HG02970 (cell line): ENCODE measurements around the gene PIF1.
A peak's percentile ranks its signal among the peaks of the same experiment; 100 is the strongest.
"Not testable (repeated sequence)": the region's sequence is repeated elsewhere in the genome, so short reads cannot be mapped to it uniquely, and the experiment has no call there.

Experiments
- ATAC-seq: cut with Tn5 transposase; IDR thresholded peaks from one replicate; pipeline ENCODE4 v1.9.1; 2021; ENCODE audit warnings: mild to moderate bottlenecking, moderate library complexity, moderate number of reproducible peaks; ENCODE audit not compliant: unreplicated experiment, low FRiP score

The PIF1 gene

DNA sequence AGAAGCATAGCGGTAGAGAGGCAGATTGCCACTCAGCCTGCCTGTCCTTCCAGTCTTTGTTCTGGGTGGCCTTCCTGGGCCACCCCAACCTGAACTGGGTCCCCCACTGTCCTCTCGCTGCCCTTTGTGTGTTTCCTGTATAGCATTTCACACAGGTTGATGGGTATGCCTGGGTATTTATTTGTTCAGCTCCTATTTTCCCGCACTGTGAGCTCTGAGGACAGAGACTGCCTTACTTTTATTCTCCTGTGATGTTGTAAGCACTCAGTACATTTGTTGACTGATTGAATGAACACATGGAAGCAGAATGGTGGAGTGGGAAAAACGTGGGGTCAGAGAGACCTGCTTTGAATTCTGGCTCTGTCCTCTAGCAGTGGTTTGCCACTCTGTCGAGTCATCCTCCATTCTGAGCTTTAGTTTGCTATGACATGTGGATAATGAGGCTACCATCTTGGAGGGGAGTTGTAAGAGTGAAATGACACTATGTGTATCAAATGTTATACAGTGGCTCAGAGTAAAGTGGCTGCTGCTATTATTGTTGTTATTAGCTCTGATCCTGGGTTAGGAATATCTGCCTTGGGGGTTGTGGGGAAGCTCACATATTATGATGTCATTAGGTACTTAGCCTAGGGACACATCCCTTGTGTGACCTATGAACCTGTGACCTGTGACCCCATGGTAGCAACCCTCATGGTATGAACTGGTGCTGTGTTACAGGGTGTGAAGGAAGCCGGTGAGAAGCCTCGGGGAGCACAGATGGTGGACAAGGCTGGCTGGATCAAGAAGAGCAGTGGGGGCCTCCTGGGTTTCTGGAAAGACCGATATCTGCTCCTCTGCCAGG lies 22.6 kb upstream of the PIF1 start:
- ATAC-seq, result no peak

DNA sequence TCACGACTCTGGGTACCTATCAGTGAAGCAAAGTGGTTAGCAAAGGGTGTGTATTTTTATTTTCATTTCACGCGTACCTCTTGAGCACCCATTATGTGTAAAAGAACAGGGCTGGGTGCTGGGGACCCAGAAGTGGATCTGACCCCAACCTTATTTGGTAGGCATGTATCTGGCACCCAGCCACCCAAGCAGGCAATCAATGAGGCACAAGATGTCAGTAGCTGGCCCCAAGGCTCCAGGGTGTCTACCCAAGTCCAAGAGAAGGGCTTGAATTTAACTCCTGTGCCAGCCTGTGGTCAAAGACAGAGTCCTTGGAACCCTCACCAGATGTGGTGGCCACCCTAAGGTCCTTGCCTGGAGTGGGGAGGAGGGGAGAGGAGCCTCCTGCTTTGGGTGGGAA lies 22.0 kb upstream of the PIF1 start:
- no peak for ATAC-seq

DNA sequence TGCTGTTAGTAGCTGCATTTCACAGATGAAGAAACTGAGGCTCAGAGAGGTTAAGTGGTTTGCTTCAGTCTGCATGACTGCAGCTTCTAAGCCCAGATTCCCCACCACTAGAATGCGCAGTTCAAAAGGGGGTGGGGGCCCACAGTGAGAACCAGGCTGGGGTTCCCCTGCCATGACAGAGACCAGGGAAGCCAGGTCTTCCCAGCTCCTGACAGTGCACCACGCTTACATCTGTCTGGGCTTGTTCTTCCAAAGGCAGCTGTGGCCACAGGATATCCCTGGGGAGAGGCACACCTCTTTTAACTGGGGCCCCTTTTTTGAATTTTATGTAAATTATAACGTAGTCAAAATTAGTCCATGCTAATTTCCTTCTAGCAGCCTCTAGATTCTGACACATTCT lies 21.6 kb upstream of the PIF1 start:
- no peak for ATAC-seq

DNA sequence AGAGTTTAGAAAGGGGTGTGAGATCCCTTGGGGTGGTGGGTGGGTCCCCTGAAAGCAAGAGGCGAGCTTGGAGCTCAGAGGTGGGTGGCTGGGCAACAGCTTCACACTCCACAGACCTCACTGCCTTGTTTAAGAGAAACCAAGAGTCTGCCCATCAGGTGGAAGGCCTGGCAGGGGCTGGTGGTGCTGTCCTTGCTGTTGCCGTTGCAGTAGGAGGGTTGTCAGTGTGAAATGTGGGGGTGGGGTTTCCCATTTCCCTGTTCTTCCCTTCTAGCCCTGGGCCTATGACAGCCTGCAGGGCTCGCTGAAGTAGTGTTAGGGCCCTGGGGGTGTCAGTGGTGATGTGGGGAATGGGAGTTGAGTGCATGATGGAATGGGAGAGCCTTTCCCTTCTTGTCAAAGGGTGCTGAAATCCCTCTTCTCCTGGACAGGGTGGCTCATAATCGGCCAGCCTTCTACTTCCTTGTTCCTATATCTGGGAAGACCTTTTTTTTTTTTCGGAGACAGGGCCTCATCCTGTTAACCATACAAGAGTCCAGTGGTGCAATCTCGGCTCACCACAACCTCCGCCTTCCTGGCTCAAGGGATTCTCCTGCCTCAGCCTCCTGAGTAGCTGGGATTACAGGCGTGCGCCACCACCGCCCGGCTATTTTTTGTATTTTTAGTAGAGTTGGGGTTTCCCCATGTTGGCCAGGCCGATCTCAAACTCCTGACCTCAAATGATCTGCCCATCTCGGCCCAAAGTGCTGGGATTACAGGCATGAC lies 20.6 kb upstream of the PIF1 start:
- ATAC-seq, result no peak

DNA sequence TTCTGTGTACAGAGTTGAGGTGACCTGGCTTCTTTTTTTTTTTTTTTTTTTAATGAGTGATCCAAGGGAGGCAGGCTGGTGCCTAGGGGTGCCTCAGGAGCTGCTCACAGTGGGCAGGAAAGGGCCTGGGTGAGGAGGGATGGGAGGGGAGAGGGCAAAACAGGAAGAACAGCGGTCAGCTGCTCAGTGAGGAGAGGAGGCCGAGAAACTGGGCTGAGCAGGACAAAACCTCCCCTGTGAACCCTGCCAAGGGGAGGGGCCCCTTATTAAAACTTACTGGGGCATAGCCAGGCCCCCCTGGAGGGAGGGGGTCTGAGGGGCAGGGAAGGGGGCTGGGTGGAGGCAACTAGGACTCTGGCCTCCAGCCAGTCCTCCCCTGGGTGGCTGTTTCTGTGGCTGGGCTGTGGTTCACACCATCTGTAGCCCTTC lies 19.8 kb upstream of the PIF1 start:
- no peak for ATAC-seq

DNA sequence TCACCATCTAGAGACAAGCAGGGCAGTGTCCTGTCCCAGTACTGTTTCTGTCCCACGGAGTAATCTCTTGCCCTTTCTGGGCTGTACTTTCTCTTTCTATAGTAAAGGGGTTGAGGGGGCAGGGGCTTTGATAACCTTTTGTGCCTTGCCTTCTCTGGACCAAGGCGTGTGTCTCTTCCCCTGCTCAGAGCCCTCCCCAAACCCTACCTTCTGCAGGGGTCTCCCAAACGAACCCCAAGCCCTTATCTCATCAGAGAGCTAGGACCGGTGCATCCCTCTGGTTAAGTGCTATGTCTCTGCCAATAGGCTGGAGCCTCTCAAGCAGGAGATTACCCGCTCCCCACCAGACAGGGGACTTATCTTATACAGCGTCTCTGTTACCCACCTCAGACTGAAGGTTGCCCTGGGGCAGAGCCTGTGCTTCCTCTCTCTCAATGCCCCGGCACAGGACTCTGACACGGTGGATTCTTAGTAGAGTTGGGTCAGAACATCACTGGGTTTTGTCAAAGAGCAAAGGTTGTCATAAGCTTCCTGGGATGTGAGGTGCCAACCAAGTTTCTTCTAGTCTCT lies 19.2 kb upstream of the PIF1 start:
- ATAC-seq, result no peak

DNA sequence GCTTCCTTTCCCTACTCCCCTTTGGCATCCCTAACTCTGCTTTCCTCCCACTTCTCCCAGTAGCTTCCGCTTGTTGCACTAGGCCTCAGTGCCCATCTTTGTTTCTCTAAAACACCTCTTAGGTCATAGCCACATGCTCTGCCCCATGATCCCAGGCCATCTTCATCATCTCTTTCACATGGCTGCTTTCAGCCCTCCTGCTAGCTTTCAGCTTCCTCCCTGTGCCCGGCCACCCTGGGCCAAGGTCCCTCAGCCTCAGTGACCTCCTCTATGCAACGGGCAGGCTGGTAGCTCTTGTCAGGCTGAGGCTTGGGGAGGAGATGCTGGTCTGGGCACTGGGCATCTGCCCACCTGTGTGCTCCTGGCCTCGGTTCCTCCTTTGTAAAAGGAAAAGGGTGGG lies 18.5 kb upstream of the PIF1 start:
- no peak for ATAC-seq

DNA sequence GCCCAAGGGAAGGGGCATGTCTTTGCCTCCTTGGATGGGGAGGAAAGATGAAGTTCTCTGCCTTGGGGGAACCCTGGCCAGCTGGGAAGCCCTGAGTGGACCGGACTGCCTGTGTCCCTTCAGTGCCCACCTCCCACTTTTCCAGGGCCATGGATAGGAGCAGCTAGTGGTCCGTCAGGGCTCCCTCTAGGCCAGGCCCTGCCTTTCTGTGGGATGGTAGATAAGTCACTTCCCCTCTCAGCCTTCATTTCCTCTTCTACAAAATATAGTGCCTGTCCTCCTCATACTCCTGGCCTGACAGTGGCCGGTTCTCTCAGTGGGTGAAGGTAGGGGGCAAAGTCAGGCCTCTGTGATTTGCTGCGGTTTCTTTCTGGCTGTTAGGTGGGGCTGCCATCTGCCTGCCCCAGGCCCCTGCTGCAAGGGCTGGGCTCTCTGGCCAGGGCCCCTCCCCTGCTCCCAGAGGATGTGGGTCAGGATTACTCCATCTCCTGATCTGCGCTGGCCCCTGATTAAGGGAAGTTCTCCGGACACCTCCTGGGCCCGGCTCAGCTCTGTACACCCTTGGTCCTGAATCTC lies 17.6 kb upstream of the PIF1 start:
- ATAC-seq, result no peak

DNA sequence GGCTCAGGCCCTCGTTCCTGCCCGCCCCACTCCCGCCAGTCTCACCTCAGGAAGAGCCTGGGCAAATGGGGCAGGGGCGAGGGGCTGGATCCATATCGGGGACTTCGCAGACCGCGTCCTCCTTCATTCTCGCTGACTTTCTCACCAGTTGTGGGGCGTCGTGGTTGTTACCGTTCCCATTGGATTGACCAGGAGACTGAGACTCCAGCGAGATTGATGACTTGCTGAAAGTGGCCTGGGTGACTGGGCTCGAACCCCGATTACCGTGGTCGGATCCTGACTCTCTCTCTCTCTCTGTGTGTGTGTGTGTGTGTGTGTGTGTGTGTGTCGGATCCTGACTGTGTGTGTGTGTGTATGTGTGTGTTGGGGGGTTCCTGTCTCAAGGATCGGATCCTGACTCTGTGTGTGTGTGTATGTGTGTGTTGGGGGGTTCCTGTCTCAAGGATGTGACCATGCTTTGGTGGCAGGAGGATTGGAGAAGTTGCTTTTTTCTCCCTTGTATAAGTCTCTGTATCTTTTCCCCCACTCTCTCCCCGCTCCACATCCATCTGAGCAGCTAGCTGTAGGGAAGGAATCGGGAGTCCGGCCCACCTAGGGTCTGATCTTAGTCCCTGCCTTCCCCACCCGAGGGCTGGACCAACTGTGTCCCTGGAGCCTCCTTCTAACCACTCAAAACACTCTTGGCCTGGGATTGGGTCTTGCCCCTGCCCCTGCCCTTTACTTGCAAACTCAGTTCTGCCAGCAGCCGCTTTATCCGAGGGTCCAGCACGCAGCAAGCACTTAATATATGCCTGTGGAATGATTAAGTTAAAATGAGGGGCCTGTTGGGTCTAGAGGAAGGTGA lies 16.9 kb upstream of the PIF1 start:
- no peak for ATAC-seq

DNA sequence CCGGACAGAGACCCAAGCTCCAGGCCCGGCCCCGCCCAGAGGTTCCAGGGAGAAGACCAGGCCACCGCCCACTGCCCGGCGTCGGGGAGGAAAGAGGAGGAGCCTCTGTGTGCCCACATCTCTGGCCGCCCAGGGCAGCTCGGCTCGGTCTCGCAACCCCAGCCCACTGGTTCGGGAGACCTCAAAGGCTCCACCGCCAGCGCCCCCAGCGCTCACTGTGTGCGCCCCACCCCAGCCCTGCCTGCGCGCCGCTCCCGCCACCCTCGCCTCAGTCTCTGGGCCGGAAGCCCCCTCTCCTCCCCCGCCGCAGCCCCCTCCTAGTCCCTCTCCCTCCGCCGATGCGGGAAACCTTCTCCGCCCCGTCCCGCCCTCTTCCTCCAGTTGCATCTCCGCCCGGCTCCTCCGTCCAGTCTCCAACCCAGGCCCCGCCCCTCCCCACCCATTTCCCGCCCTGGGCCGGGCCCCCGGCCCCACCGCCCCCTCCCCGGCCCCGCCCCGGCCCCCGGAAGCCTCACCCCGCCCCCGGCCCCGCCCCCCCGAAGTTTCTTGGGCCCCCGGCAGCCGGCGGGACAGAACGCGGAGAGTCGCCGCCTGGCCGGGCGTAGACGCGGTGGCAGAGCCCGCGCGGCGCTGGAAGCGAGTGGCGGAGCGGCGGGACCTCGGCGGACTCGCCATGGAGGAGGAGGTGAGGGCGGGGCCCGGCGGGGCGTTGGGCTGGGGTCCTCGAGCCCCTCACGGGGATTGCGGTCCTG lies 16.1 kb upstream of the PIF1 start, which contains the start of gene PLEKHO2:
Gene PLEKHO2, plus strand, starts transcription at position 572 of the 752 bp plus-strand sequence. Its CDS starts 102 bp downstream, at position 674.
- ATAC-seq, result peak; percentile 61

DNA sequence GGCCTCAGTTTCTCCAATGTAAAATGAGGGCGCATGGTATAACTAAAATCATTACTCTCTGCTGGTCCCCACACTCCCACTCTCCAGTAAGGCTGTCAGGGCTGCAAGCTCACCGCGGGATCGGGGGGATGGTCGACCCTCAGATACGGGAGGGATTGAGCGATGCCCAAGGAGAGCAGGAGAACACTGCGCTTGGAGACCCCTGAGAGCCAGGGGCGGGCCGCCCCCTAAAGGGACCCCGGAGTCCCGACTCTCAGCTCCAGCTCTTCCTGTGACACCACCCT lies 15.6 kb upstream of the PIF1 start:
- ATAC-seq, result no peak

DNA sequence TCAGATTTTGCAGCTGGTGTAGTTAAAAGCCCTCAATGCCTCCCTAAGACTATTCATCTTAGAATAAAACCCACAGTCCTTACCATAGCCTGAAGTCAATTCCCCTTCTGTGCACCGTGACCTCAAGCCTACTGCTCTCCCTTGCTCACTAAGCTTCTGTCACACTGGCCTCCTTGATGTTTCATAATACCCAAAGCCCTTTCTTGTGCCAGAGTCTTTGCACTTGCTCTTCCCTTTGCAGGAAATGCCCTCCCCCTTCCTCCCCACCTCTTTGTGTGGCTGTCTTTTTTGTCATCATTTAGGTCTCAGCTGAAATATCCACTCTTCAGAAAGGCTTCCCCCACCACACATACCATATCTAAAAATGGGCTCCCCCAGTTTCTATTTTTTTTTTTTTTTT lies 12.1 kb upstream of the PIF1 start:
- ATAC-seq, result no peak

DNA sequence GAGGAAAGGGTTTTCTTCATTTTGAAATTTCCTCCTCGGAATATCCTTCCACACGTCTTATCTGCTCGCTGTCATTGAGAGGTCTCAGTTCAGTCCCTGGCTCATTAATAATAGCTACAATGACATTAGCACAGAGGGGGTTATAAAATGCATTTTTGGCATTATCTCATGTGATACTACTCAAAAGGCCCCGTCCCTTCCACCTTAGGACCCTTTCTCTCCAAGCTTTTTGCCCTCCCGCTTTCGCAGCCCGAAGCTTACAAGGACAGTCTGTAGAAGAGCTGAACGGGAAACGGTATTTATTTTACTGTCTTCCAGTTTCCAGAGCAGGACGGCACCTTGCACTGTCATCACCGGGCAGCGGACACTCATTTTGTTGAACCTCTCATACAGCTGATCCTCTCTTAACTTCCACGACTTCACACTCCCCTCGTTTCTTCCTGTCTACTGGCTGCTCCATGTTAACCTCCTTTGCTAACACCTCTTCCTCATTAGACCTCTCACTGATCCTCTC lies 10.6 kb upstream of the PIF1 start:
- ATAC-seq, result no peak

DNA sequence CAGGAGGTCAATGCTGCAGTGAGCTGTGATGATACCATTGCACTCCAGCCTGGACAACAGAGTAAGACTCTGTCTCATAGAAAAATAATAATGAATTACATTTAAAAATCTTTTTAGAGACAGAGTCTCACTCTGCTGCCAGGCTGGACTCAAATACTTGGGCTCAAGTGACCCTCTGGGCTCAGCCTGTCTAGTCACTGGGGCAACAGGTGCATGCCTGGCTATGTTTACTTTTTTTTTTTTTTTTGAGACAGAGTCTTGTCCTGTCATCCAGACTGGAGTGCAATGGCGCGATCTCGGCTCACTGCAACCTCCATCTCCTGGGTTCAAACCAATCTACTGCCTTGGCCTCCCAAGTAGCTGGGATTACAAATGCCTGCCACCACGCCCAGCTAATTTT lies 8.2 kb upstream of the PIF1 start:
- no peak for ATAC-seq

DNA sequence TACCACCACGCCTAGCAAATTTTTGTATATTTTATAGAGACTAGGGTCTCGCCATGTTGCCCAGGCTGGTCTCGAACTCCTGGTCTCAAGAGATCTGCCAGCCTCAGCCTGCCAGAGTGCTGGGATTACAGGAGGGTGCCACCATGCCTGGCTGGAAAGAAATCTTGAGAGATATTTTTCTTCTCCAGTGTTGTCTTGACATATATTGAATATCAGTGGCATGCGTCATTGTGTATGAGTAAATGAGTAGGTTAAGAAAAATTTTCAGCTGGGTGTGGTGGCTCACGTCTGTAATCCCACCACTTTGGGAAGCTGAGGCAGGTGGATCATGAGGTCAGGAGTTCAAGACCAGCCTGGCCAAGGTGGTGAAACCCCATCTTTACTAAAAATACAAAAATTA lies 3.5 kb upstream of the PIF1 start:
- ATAC-seq, result no peak

DNA sequence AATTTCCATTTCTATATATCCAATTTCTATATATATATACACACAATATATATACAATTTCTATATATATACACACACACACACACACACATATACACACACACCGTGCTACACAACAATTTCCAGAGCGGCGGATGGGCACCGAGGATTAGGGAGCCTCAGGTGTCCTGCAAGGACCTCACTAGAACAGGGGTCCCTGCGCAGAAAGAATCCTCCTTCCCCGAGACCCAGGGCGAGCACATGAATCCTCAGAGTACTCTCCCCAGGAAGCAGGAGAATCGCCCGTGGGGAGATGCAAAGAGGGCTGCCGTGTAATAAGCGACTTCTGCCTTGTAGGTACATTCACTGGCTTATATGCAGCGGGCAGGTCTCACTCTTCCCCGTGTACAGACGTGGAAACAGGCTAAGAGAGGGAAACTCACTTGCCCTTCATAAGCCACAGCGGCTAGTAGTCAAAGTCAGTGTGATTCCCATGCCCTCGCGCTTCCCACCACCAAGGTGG lies 467 bp downstream of the PIF1 start:
- ATAC-seq, result peak; percentile 10

DNA sequence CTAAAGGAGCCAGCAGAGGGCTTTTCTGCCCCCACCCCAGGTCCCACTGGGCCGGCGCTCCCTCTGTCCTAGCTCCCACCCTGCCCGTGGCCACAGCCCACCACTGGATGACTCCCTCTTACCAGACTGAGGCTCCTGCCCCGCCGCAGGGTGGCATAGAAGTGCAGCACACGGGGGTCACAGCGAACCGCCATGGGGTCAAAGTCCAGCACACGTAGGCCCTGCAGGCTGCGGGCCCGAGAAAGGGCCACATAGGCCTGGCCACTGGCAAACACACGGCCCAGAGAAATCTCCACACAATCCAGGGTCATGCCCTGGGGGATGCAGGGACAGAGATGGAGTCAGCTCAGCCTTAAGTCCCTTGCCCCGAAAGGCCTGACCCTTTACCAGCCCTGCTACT lies 9.0 kb downstream of the PIF1 start:
- no peak for ATAC-seq

DNA sequence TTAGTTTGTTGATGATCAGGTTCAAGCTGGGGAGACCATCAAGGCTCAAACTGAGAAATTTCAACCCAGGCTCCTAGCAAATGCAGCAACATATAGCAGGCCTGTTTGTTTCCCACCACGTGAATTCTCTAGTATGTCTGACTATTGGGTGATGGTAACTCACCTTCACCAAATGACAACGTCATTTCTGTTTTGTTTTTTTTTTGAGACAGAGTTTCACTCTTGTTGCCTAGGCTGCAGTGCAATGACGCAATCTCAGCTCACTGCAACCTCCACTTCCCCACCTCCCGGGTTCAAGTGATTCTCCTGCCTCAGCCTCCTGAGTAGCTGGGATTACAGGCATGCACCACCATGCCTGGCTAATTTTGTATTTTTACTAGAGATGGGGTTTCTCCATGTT lies 10.5 kb downstream of the PIF1 start:
- not testable (repeated sequence) for ATAC-seq

DNA sequence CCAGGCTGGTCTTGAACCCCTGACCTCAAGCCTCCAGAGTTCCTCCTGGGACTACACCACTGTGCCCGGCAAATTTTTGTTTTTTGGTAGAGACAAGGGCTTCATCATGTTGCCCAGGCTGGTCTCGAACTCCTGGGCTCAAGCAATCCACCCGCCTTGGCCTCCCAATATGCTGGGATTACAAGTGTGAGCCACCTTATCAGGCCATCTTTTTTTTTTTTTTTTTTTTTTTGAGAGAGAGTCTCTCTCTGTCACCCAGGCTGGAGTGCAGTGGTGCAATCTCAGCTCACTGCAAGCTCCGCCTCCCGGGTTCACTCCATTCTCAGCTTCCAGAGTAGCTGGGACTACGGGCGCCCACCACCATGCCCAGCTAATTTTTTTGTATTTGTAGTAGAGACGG lies 11.2 kb downstream of the PIF1 start:
- ATAC-seq, result not testable (repeated sequence)
